ENCODE measurements around the gene SACS.

SACS gene

GRCh38 chr13:23357349-23357748 lies 76.2 kb downstream of the SACS start:
- H2AFZ ChIP-seq (ENCODE audit: low read depth, low read length) = no peak overlapping the region
- H3K79me2 ChIP-seq (ENCODE audit: low read length) = peaks cover 4% of the 10 kb centered on the region; the same call in 1 of the 2 replicates

GRCh38 chr13:23356368-23356767 lies 77.1 kb downstream of the SACS start:
- Histone ChIP-seq H4K20me1 (ENCODE audit: insufficient read depth, low read length) (no peaks in the 10 kb centered on the region), H3K9ac (ENCODE audit: low read length) (no peak overlapping the region), H3K36me3 (replicated peaks; ENCODE audit: low read depth, low read length) (peaks cover 66% of the 10 kb centered on the region), H3K4me3 (ENCODE audit: low read length) (no peak overlapping the region), H3K4me2 (ENCODE audit: low read length) (no peak overlapping the region), H3K27ac (ENCODE audit: low read length) (no peak overlapping the region), H2AFZ (ENCODE audit: low read depth, low read length) (no peak overlapping the region), H3K79me2 (ENCODE audit: low read length) (peaks cover 4% of the 10 kb centered on the region), H3K27me3 (ENCODE audit: low read depth, low read length) (no peaks in the 10 kb centered on the region), H3K9me3 (ENCODE audit: insufficient read depth, low read length) (no peaks in the 10 kb centered on the region), H3K4me1 (ENCODE audit: low read length) (peaks cover 20% of the 10 kb centered on the region)
- TF ChIP-seq EZH2phosphoT487 (IDR thresholded peaks at IDR 0.05; ENCODE audit: low read depth) (no peak), CTCF (IDR thresholded peaks at IDR 0.05; ENCODE audit: low read depth, low read length) (no peak)

More at GRCh38 chr13:23357349-23357748, 76.2 kb downstream of the SACS start:
- H3K27me3 ChIP-seq (ENCODE audit: low read depth, low read length) = no peaks in the 10 kb centered on the region
- no peaks in the 10 kb centered on the region for H3K9me3 ChIP-seq (ENCODE audit: insufficient read depth, low read length)
- no peak overlapping the region for H3K4me3 ChIP-seq (ENCODE audit: low read length)
- TF ChIP-seq CTCF (IDR thresholded peaks at IDR 0.05; ENCODE audit: low read depth, low read length) (no peak), EZH2phosphoT487 (IDR thresholded peaks at IDR 0.05; ENCODE audit: low read depth) (no peak)
- no peak overlapping the region for H3K27ac ChIP-seq (ENCODE audit: low read length)
- no peak overlapping the region for H3K9ac ChIP-seq (ENCODE audit: low read length)
- H3K36me3 ChIP-seq (replicated peaks; ENCODE audit: low read depth, low read length) = peaks cover 62% of the 10 kb centered on the region
- no peak overlapping the region for H3K4me2 ChIP-seq (ENCODE audit: low read length)
- peaks cover 26% of the 10 kb centered on the region for H3K4me1 ChIP-seq (ENCODE audit: low read length)
- no peaks in the 10 kb centered on the region for H4K20me1 ChIP-seq (ENCODE audit: insufficient read depth, low read length)

- TF ChIP-seq CTCF (IDR thresholded peaks at IDR 0.05; ENCODE audit: low read depth, low read length) (no peak), EZH2phosphoT487 (IDR thresholded peaks at IDR 0.05; ENCODE audit: low read depth) (no peak)
- Histone ChIP-seq H3K79me2 (ENCODE audit: low read length) (peaks cover 4% of the 10 kb centered on the region), H3K9ac (ENCODE audit: low read length) (no peak overlapping the region), H3K36me3 (replicated peaks; ENCODE audit: low read depth, low read length) (peaks cover 72% of the 10 kb centered on the region), H4K20me1 (ENCODE audit: insufficient read depth, low read length) (no peaks in the 10 kb centered on the region), H3K4me3 (ENCODE audit: low read length) (no peak overlapping the region), H3K4me2 (ENCODE audit: low read length) (no peak overlapping the region), H2AFZ (ENCODE audit: low read depth, low read length) (no peak overlapping the region), H3K27me3 (ENCODE audit: low read depth, low read length) (no peaks in the 10 kb centered on the region), H3K27ac (ENCODE audit: low read length) (no peak overlapping the region), H3K4me1 (ENCODE audit: low read length) (peaks cover 4% of the 10 kb centered on the region; the same call in 1 of the 2 replicates), H3K9me3 (ENCODE audit: insufficient read depth, low read length) (no peaks in the 10 kb centered on the region)
Measured at GRCh38 chr13:23354520-23354919, 79.0 kb downstream of the SACS start.

- Histone ChIP-seq H3K4me2 (ENCODE audit: low read length) (no peak overlapping the region), H3K9me3 (ENCODE audit: insufficient read depth, low read length) (no peaks in the 10 kb centered on the region), H2AFZ (ENCODE audit: low read depth, low read length) (no peak overlapping the region), H3K27me3 (ENCODE audit: low read depth, low read length) (no peaks in the 10 kb centered on the region), H3K9ac (ENCODE audit: low read length) (no peak overlapping the region), H4K20me1 (ENCODE audit: insufficient read depth, low read length) (no peaks in the 10 kb centered on the region), H3K4me3 (ENCODE audit: low read length) (no peak overlapping the region), H3K4me1 (ENCODE audit: low read length) (peaks cover 4% of the 10 kb centered on the region; the same call in 1 of the 2 replicates), H3K79me2 (ENCODE audit: low read length) (peaks cover 17% of the 10 kb centered on the region), H3K27ac (ENCODE audit: low read length) (no peak overlapping the region), H3K36me3 (replicated peaks; ENCODE audit: low read depth, low read length) (peaks cover 79% of the 10 kb centered on the region)
- TF ChIP-seq EZH2phosphoT487 (IDR thresholded peaks at IDR 0.05; ENCODE audit: low read depth) (no peak), CTCF (IDR thresholded peaks at IDR 0.05; ENCODE audit: low read depth, low read length) (no peak)
Measured at GRCh38 chr13:23352161-23352560, 81.3 kb downstream of the SACS start.
